Measurements from ENCODE around the gene PRMT6. TPM values are rescaled to one million over a fixed set of nuclear protein-coding genes. Genes with fewer than 3 reads are reported as not detected.
A peak's percentile ranks its signal among the peaks of the same experiment; 100 is the strongest.

PRMT6 gene
- total and polyA plus RNA-seq, 10 of the 15 experiments (the other 5 are each of a cell fraction or from before 2014, with no cell fraction given) = 6.0 to 38.6 (median 26.3) TPM

DNA sequence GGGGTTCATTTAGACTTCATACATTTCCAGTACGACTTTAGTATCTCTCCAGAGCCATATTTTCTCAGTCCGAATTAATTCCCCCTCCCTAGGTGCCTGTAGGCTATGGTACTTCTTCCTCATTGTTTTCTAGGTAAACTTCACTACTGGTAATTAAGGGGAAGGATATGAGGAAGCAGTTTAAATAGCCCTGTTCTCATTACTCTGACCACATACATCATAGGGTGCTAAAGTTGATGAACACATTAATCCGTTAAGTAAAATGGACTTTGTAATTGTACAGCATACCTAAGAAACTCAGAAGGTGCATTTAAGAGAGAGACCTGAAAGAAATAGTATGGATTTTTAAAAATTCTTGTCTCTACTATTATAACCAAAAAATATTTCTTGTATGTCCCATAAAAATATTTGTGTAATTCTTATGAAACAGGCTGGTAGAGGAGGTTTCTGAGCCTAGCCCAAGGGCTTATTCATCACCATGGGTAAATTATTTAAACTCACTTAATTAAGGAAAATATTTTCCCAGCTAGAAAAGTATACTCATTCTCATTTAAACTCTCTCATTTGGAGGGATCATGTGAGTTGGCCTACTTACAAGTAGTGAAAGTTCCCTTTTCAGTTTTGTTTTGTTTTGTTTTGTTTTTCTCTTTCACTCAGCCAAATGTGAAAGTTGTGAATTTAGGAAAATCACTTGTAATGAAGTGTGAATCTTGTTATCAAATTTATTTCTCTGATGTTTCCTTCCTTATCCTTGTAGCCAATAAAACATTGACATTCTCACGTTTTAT, 2.0 kb downstream of the PRMT6 start (continued):
- TF ChIP-seq, protein P1, sequence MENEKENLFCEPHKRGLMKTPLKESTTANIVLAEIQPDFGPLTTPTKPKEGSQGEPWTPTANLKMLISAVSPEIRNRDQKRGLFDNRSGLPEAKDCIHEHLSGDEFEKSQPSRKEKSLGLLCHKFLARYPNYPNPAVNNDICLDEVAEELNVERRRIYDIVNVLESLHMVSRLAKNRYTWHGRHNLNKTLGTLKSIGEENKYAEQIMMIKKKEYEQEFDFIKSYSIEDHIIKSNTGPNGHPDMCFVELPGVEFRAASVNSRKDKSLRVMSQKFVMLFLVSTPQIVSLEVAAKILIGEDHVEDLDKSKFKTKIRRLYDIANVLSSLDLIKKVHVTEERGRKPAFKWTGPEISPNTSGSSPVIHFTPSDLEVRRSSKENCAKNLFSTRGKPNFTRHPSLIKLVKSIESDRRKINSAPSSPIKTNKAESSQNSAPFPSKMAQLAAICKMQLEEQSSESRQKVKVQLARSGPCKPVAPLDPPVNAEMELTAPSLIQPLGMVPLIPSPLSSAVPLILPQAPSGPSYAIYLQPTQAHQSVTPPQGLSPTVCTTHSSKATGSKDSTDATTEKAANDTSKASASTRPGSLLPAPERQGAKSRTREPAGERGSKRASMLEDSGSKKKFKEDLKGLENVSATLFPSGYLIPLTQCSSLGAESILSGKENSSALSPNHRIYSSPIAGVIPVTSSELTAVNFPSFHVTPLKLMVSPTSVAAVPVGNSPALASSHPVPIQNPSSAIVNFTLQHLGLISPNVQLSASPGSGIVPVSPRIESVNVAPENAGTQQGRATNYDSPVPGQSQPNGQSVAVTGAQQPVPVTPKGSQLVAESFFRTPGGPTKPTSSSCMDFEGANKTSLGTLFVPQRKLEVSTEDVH (IDR thresholded peaks at IDR 0.05; ENCODE audit: low read depth, partially characterized antibody) = no peak
- TF ChIP-seq, protein P2, sequence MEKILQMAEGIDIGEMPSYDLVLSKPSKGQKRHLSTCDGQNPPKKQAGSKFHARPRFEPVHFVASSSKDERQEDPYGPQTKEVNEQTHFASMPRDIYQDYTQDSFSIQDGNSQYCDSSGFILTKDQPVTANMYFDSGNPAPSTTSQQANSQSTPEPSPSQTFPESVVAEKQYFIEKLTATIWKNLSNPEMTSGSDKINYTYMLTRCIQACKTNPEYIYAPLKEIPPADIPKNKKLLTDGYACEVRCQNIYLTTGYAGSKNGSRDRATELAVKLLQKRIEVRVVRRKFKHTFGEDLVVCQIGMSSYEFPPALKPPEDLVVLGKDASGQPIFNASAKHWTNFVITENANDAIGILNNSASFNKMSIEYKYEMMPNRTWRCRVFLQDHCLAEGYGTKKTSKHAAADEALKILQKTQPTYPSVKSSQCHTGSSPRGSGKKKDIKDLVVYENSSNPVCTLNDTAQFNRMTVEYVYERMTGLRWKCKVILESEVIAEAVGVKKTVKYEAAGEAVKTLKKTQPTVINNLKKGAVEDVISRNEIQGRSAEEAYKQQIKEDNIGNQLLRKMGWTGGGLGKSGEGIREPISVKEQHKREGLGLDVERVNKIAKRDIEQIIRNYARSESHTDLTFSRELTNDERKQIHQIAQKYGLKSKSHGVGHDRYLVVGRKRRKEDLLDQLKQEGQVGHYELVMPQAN (conservative IDR thresholded peaks at IDR 0.05) = no peak
- no peak for TF ChIP-seq KAT2A (conservative IDR thresholded peaks at IDR 0.05; ENCODE audit: control insufficient read depth, low read depth, low read length)
- no peak for TF ChIP-seq RCOR1 (conservative IDR thresholded peaks at IDR 0.05; ENCODE audit: low read depth, low read length)
- TF ChIP-seq POLR2A (IDR thresholded peaks at IDR 0.05; ENCODE audit: low read depth, low read length) = no peak
- TF ChIP-seq PAX5 (IDR thresholded peaks at IDR 0.05; ENCODE audit: borderline replicate concordance, low read depth, low read length) = no peak
- TF ChIP-seq, protein P3, sequence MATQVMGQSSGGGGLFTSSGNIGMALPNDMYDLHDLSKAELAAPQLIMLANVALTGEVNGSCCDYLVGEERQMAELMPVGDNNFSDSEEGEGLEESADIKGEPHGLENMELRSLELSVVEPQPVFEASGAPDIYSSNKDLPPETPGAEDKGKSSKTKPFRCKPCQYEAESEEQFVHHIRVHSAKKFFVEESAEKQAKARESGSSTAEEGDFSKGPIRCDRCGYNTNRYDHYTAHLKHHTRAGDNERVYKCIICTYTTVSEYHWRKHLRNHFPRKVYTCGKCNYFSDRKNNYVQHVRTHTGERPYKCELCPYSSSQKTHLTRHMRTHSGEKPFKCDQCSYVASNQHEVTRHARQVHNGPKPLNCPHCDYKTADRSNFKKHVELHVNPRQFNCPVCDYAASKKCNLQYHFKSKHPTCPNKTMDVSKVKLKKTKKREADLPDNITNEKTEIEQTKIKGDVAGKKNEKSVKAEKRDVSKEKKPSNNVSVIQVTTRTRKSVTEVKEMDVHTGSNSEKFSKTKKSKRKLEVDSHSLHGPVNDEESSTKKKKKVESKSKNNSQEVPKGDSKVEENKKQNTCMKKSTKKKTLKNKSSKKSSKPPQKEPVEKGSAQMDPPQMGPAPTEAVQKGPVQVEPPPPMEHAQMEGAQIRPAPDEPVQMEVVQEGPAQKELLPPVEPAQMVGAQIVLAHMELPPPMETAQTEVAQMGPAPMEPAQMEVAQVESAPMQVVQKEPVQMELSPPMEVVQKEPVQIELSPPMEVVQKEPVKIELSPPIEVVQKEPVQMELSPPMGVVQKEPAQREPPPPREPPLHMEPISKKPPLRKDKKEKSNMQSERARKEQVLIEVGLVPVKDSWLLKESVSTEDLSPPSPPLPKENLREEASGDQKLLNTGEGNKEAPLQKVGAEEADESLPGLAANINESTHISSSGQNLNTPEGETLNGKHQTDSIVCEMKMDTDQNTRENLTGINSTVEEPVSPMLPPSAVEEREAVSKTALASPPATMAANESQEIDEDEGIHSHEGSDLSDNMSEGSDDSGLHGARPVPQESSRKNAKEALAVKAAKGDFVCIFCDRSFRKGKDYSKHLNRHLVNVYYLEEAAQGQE (IDR thresholded peaks at IDR 0.05; ENCODE audit: low read depth, low read length) = no peak
- no peak for TF ChIP-seq NR2C1 (IDR thresholded peaks at IDR 0.05)
- no peak for TF ChIP-seq EED (IDR thresholded peaks at IDR 0.05; ENCODE audit: low read depth)
- TF ChIP-seq, protein P4, sequence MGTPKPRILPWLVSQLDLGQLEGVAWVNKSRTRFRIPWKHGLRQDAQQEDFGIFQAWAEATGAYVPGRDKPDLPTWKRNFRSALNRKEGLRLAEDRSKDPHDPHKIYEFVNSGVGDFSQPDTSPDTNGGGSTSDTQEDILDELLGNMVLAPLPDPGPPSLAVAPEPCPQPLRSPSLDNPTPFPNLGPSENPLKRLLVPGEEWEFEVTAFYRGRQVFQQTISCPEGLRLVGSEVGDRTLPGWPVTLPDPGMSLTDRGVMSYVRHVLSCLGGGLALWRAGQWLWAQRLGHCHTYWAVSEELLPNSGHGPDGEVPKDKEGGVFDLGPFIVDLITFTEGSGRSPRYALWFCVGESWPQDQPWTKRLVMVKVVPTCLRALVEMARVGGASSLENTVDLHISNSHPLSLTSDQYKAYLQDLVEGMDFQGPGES (IDR thresholded peaks at IDR 0.05) = no peak
- TF ChIP-seq POLR2AphosphoS5 (IDR thresholded peaks at IDR 0.05; ENCODE audit: low read length) = no peak
- no peak for TF ChIP-seq SMAD5 (IDR thresholded peaks at IDR 0.05; ENCODE audit: low read depth)
- TF ChIP-seq HDAC6 (IDR thresholded peaks at IDR 0.05; ENCODE audit: unreplicated experiment) = no peak
- TF ChIP-seq BHLHE40 (IDR thresholded peaks at IDR 0.05; ENCODE audit: borderline replicate concordance in 1 of 2, low read depth in 2 of 2, low read length in 1 of 2) = peak; percentile 60 to 74
- no peak for TF ChIP-seq IRF4 (IDR thresholded peaks at IDR 0.05; ENCODE audit: low read depth, low read length)
- TF ChIP-seq IKZF2 (IDR thresholded peaks at IDR 0.05) = peak; percentile 43 to 53; a peak in 2 of 4 replicates
- no peak for TF ChIP-seq HCFC1 (IDR thresholded peaks at IDR 0.05; ENCODE audit: low read length)
- TF ChIP-seq, protein P5, sequence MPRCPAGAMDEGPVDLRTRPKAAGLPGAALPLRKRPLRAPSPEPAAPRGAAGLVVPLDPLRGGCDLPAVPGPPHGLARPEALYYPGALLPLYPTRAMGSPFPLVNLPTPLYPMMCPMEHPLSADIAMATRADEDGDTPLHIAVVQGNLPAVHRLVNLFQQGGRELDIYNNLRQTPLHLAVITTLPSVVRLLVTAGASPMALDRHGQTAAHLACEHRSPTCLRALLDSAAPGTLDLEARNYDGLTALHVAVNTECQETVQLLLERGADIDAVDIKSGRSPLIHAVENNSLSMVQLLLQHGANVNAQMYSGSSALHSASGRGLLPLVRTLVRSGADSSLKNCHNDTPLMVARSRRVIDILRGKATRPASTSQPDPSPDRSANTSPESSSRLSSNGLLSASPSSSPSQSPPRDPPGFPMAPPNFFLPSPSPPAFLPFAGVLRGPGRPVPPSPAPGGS (IDR thresholded peaks at IDR 0.05; ENCODE audit: borderline replicate concordance, insufficient read depth, low read depth, low read length, poor library complexity, severe bottlenecking) = no peak
- 0 out of 2 replicates have a peak, but pooled peaks have one; percentile 18 for TF ChIP-seq TCF7 (IDR thresholded peaks at IDR 0.05; ENCODE audit: borderline replicate concordance)
- 0 out of 2 replicates have a peak, but pooled peaks have one; percentile 9 for TF ChIP-seq JUNB (IDR thresholded peaks at IDR 0.05)

All from GM12878 (cell line).